Stimulated activated CD4-positive, alpha-beta T cell treated with anti-CD3 and anti-CD28 coated beads, Interleukin-1b, Interleukin-23, amount 100 ng/mL, for 48 hours (primary cell): Measurements from ENCODE around the gene CDC42EP1.

Experiments used
- DNase-seq: peaks from one replicate; pipeline ENCODE4 v3.0.0-alpha.2; 2020

The CDC42EP1 gene

GRCh38 chr22:37561212-37562048 lies 1.1 kb downstream of the CDC42EP1 start:
- DNase-seq: peak; percentile 84

- DNase-seq: no peak
These were observed 2.0 kb downstream of the CDC42EP1 start for GRCh38 chr22:37562049-37562875.

GRCh38 chr22:37563153-37564081 lies 3.1 kb downstream of the CDC42EP1 start:
- no peak for DNase-seq

GRCh38 chr22:37564111-37564711 lies 3.9 kb downstream of the CDC42EP1 start:
- no peak for DNase-seq

GRCh38 chr22:37565830-37566229 lies 5.5 kb downstream of the CDC42EP1 start:
- no peak for DNase-seq

- peak; percentile 22 for DNase-seq
These were observed 6.1 kb downstream of the CDC42EP1 start for GRCh38 chr22:37566329-37566837.

- peak; percentile 90 for DNase-seq
These were observed 6.9 kb downstream of the CDC42EP1 start for GRCh38 chr22:37566903-37567798.

- DNase-seq: no peak
These were observed 7.7 kb downstream of the CDC42EP1 start for GRCh38 chr22:37568012-37568411.

GRCh38 chr22:37568448-37569008 lies 8.2 kb downstream of the CDC42EP1 start:
- DNase-seq: no peak

- DNase-seq: no peak
These were observed 9.0 kb downstream of the CDC42EP1 start for GRCh38 chr22:37569009-37569920.

GRCh38 chr22:37569921-37570660 lies 9.8 kb downstream of the CDC42EP1 start:
- DNase-seq: no peak

- DNase-seq: no peak
These were observed 10.3 kb downstream of the CDC42EP1 start for GRCh38 chr22:37570661-37570976.

GRCh38 chr22:37571258-37571991 lies 11.1 kb downstream of the CDC42EP1 start:
- no peak for DNase-seq

- no peak for DNase-seq
These were observed 11.7 kb downstream of the CDC42EP1 start for GRCh38 chr22:37571992-37572373.

- DNase-seq: no peak
These were observed 15.3 kb downstream of the CDC42EP1 start for GRCh38 chr22:37575490-37576003.

- DNase-seq: no peak
These were observed 17.7 kb downstream of the CDC42EP1 start for GRCh38 chr22:37578002-37578401.

- DNase-seq: no peak
These were observed 21.2 kb downstream of the CDC42EP1 start for GRCh38 chr22:37581504-37581903.

- no peak for DNase-seq
These were observed 22.2 kb downstream of the CDC42EP1 start for GRCh38 chr22:37582526-37582925.
